K562 (cell line): ENCODE results near the gene SMIM36.

Experiments used
- ATF3 ChIP-seq, 2 experiments: fragments of 450-650 bp in 1 of 2; sonication (generic) in 1 of 2; formaldehyde crosslinking in 1 of 2; IDR thresholded peaks in 1 of 2; conservative IDR thresholded peaks in 1 of 2; 2 replicates each; pipeline versions ENCODE4 v1.6.1 to v1.8.1; 2016 to 2023; ENCODE audit warnings: mild to moderate bottlenecking in 2 of 2, moderate library complexity in 2 of 2, inconsistent platforms in 1 of 2, missing genetic modification reagents in 1 of 2
- CTCF ChIP-seq, 3 experiments: IDR thresholded peaks in 2 of 3; conservative IDR thresholded peaks in 1 of 3; 2 replicates each; pipeline ENCODE4 v1.5.1; 2011 to 2012; ENCODE audit warnings: low read length in 3 of 3, mild to moderate bottlenecking in 3 of 3, control low read depth in 2 of 3, improper control_type of control experiment in 1 of 3, inconsistent platforms in 1 of 3, low read depth in 1 of 3, mixed read lengths in 1 of 3, moderate library complexity in 1 of 3; ENCODE audit not compliant: insufficient read depth in 2 of 3
- E2F1 ChIP-seq: sonication (generic); formaldehyde crosslinking; IDR thresholded peaks from 2 replicates; pipeline ENCODE4 v1.8.1; 2023; ENCODE audit warnings: mild to moderate bottlenecking, missing genetic modification reagents, moderate library complexity
- GABPA ChIP-seq: fragments of 200-800 bp; sonication (Bioruptor generic); conservative IDR thresholded peaks from 2 replicates; pipeline ENCODE4 v1.6.1; 2016; ENCODE audit warnings: low read depth, missing genetic modification characterization, missing compliant biosample characterization
- KDM1A ChIP-seq, 2 experiments: fragments of 450-650 bp; IDR thresholded peaks; 2 replicates each; pipeline ENCODE4 v1.6.1; 2016; ENCODE audit warnings: mild to moderate bottlenecking in 2 of 2
- NR2C1 ChIP-seq, 2 experiments: fragments of 450-650 bp; IDR thresholded peaks; 2 replicates each; pipeline ENCODE4 v1.6.1; 2017; ENCODE audit warnings: mild to moderate bottlenecking in 2 of 2, antibody characterized with exemption in 1 of 2, inconsistent platforms in 1 of 2, missing compliant biosample characterization in 1 of 2, missing genetic modification characterization in 1 of 2
- POLR2AphosphoS5 ChIP-seq: IDR thresholded peaks from 2 replicates; pipeline ENCODE4 v1.6.1; 2011; ENCODE audit warnings: mild to moderate bottlenecking, low read depth, low read length, moderate library complexity; ENCODE audit not compliant: control insufficient read depth, insufficient read depth
- RAD51 ChIP-seq: fragments of 450-650 bp; IDR thresholded peaks from 2 replicates; pipeline ENCODE4 v1.7.1; 2016; ENCODE audit warnings: low read depth, mild to moderate bottlenecking, borderline replicate concordance
- RBM22 ChIP-seq: fragments of 200-400 bp; formaldehyde crosslinking; IDR thresholded peaks from 2 replicates; pipeline ENCODE4 v1.6.1; 2018; ENCODE audit warnings: low read length, low read depth; ENCODE audit not compliant: poor library complexity, severe bottlenecking
- SIN3A ChIP-seq, 2 experiments: fragments of 150-350 bp in 1 of 2; IDR thresholded peaks; 2 replicates each; pipeline ENCODE4 v1.6.1; 2011 to 2016; ENCODE audit warnings: borderline replicate concordance in 2 of 2, low read depth in 2 of 2, low read length in 2 of 2, mild to moderate bottlenecking in 2 of 2, moderate library complexity in 2 of 2; ENCODE audit not compliant: control insufficient read depth in 1 of 2
- SNIP1 ChIP-seq: fragments of 450-650 bp; IDR thresholded peaks from 2 replicates; pipeline ENCODE4 v1.7.1; 2017; ENCODE audit warnings: low read depth, mild to moderate bottlenecking
- ZFPM2 ChIP-seq: fragments of 250-450 bp; sonication (Bioruptor Pico); IDR thresholded peaks from 2 replicates; pipeline ENCODE4 v1.5.1; 2022; ENCODE audit warnings: mild to moderate bottlenecking

- TF ChIP-seq CTCF (IDR thresholded peaks at IDR 0.05 in 2 of 3, conservative IDR thresholded peaks at IDR 0.05 in 1 of 3; ENCODE audit: insufficient read depth in 2 of 3, low read depth in 1 of 3, low read length in 3 of 3): no peak
- no peak for TF ChIP-seq NR2C1 (IDR thresholded peaks at IDR 0.05)
- no peak for TF ChIP-seq NR2C1 (tag; IDR thresholded peaks at IDR 0.05)
- no peak for TF ChIP-seq SNIP1
- no peak for TF ChIP-seq ATF3 (IDR thresholded peaks at IDR 0.05)
- TF ChIP-seq ATF3 (CRISPR knock-in tag; conservative IDR thresholded peaks at IDR 0.05): no peak
- TF ChIP-seq RAD51: no peak
- TF ChIP-seq ZFPM2 (CRISPR knock-in tag): no peak
- no peak for TF ChIP-seq KDM1A (IDR thresholded peaks at IDR 0.05)
- TF ChIP-seq POLR2AphosphoS5: no peak
- TF ChIP-seq SIN3A (IDR thresholded peaks at IDR 0.05; ENCODE audit: borderline replicate concordance in 2 of 2, control insufficient read depth in 1 of 2, low read depth in 2 of 2, low read length in 2 of 2): no peak
- TF ChIP-seq RBM22: no peak
- no peak for TF ChIP-seq E2F1 (CRISPR knock-in tag)
- no peak for TF ChIP-seq GABPA (tag)
These were observed 87.7 kb downstream of the SMIM36 start for GRCh38 chr17:55423535-55423934.
